ENCODE results near the gene WDFY2.

GRCh38 chr13:51784097-51784496, 199.8 kb downstream of the WDFY2 start:
- TF ChIP-seq CTCF (conservative IDR thresholded peaks at IDR 0.05; ENCODE audit: low read length), result no peak
- TF ChIP-seq EZH2phosphoT487 (IDR thresholded peaks at IDR 0.05; ENCODE audit: borderline replicate concordance), result no peak
